CD4-positive, alpha-beta T cell treated with Interleukin-6 for 4 hours (primary cell): ENCODE data around the gene NEU1.
A peak's percentile ranks its signal among the peaks of the same experiment; 100 is the strongest.
"Not testable (repeated sequence)": the region's sequence is repeated elsewhere in the genome, so short reads cannot be mapped to it uniquely, and the experiment has no call there.

ENCODE experiments used
- DNase-seq: peaks from one replicate; pipeline ENCODE4 v3.0.0-alpha.2; 2020; ENCODE audit warnings: mixed read lengths

NEU1 gene

GRCh38 chr6:31862344-31863235 lies at the start of gene NEU1:
Gene NEU1, minus strand, starts transcription at chr6:31862821. Its CDS starts 45 bp downstream, at chr6:31862776.
- peak; percentile 99 for DNase-seq

GRCh38 chr6:31911826-31912585 lies 49.4 kb upstream of the NEU1 start:
- no peak for DNase-seq

GRCh38 chr6:31909298-31909697 lies 46.7 kb upstream of the NEU1 start:
- not testable (repeated sequence) for DNase-seq

- DNase-seq: no peak
These were observed 46.2 kb upstream of the NEU1 start for GRCh38 chr6:31908791-31909190.

- not testable (repeated sequence) for DNase-seq
These were observed 45.6 kb upstream of the NEU1 start for GRCh38 chr6:31908255-31908654.

GRCh38 chr6:31907158-31907813 lies 44.7 kb upstream of the NEU1 start:
- no peak for DNase-seq

- DNase-seq: not testable (repeated sequence)
These were observed 44.1 kb upstream of the NEU1 start for GRCh38 chr6:31906727-31907126.

- DNase-seq: no peak
These were observed 43.5 kb upstream of the NEU1 start for GRCh38 chr6:31906122-31906521.

- DNase-seq: no peak
These were observed 42.4 kb upstream of the NEU1 start for GRCh38 chr6:31905041-31905440.

- DNase-seq: no peak
These were observed 41.3 kb upstream of the NEU1 start for GRCh38 chr6:31903957-31904356.

- peak; percentile 91 for DNase-seq
These were observed 39.5 kb upstream of the NEU1 start, which contains the start of gene ZBTB12 for GRCh38 chr6:31901953-31902643. Gene ZBTB12, minus strand, starts transcription at chr6:31902086. Its CDS starts 781 bp downstream, at chr6:31901305.

- peak; percentile 83 for DNase-seq
These were observed 38.9 kb upstream of the NEU1 start for GRCh38 chr6:31901415-31901952.

GRCh38 chr6:31900917-31901414 lies 38.3 kb upstream of the NEU1 start:
- no peak for DNase-seq

GRCh38 chr6:31899882-31900722 lies 37.5 kb upstream of the NEU1 start:
- DNase-seq: no peak

- no peak for DNase-seq
These were observed 36.6 kb upstream of the NEU1 start for GRCh38 chr6:31899215-31899614.

- peak; percentile 52 for DNase-seq
These were observed 35.9 kb upstream of the NEU1 start for GRCh38 chr6:31898383-31899011.

- peak; percentile 85 for DNase-seq
These were observed 35.2 kb upstream of the NEU1 start, which contains the start of gene EHMT2 for GRCh38 chr6:31897612-31898382. Gene EHMT2, minus strand, starts transcription at chr6:31897698. Its CDS starts 21 bp downstream, at chr6:31897677.

GRCh38 chr6:31896856-31897611 lies 34.4 kb upstream of the NEU1 start:
- DNase-seq: peak; percentile 10

GRCh38 chr6:31896493-31896855 lies 33.9 kb upstream of the NEU1 start:
- DNase-seq: no peak
